IPS-20b (cell line): ENCODE data around the gene OR10AD1.
A peak's percentile ranks its signal among the peaks of the same experiment; 100 is the strongest.

Experiments used
- H3K27ac ChIP-seq: one replicate; pipeline ENCODE4 v1.5.1; 2013; ENCODE audit warnings: low read length
- H3K27me3 ChIP-seq: 2 replicates; pipeline ENCODE4 v1.6.1; 2013; ENCODE audit warnings: mild to moderate bottlenecking, low read length, inconsistent platforms; ENCODE audit not compliant: insufficient read depth
- H3K36me3 ChIP-seq: 2 replicates; pipeline ENCODE4 v1.6.1; 2013; ENCODE audit warnings: low read depth, mild to moderate bottlenecking, inconsistent platforms, low read length, moderate library complexity; ENCODE audit not compliant: insufficient read depth
- H3K4me1 ChIP-seq: 2 replicates; pipeline ENCODE4 v1.6.1; 2013; ENCODE audit warnings: mild to moderate bottlenecking, control low read depth, inconsistent platforms, low read length, moderate library complexity; ENCODE audit not compliant: insufficient read depth
- H3K4me3 ChIP-seq: 2 replicates; pipeline ENCODE4 v1.5.1; 2013; ENCODE audit warnings: mild to moderate bottlenecking, low read length, inconsistent platforms
- H3K9ac ChIP-seq: 2 replicates; pipeline ENCODE4 v1.6.1; 2013; ENCODE audit warnings: low read depth, mild to moderate bottlenecking, inconsistent platforms, low read length, moderate library complexity
- H3K9me3 ChIP-seq: 2 replicates; pipeline ENCODE4 v1.6.1; 2013; ENCODE audit warnings: mild to moderate bottlenecking, low read depth, low read length, inconsistent platforms; ENCODE audit not compliant: insufficient read depth

The OR10AD1 gene

GRCh38 chr12:48177982-48178381, 25.1 kb downstream of the OR10AD1 start:
- no peaks in the 10 kb centered on the region for H3K9me3 ChIP-seq
- H3K4me3 ChIP-seq, result no peak overlapping the region
- H3K27ac ChIP-seq, result no peak overlapping the region
- no peaks in the 10 kb centered on the region for H3K36me3 ChIP-seq
- H3K4me1 ChIP-seq, result peaks cover 15% of the 10 kb centered on the region; the same call in 1 of the 2 replicates
- H3K27me3 ChIP-seq, result peaks cover 46% of the 10 kb centered on the region
- no peak overlapping the region for H3K9ac ChIP-seq

- H3K4me1 ChIP-seq, result peaks cover 10% of the 10 kb centered on the region; the same call in 1 of the 2 replicates
- no peak overlapping the region; the same call in 1 of the 2 replicates for H3K9ac ChIP-seq
- H3K36me3 ChIP-seq, result no peaks in the 10 kb centered on the region
- H3K27ac ChIP-seq, result no peak overlapping the region
- no peaks in the 10 kb centered on the region for H3K9me3 ChIP-seq
- H3K27me3 ChIP-seq, result peaks cover 30% of the 10 kb centered on the region
- H3K4me3 ChIP-seq, result peak overlapping the region; percentile 48; the same call in 1 of the 2 replicates
Observed at GRCh38 chr12:48176417-48176751, 26.7 kb downstream of the OR10AD1 start.

GRCh38 chr12:48175613-48176416, 27.3 kb downstream of the OR10AD1 start:
- no peak overlapping the region for H3K27ac ChIP-seq
- peak overlapping the region; percentile 48 for H3K4me3 ChIP-seq
- peaks cover 10% of the 10 kb centered on the region; the same call in 1 of the 2 replicates for H3K4me1 ChIP-seq
- H3K9ac ChIP-seq, result peak overlapping the region; percentile 11; the same call in 1 of the 2 replicates
- no peaks in the 10 kb centered on the region for H3K36me3 ChIP-seq
- H3K27me3 ChIP-seq, result peaks cover 24% of the 10 kb centered on the region
- no peaks in the 10 kb centered on the region for H3K9me3 ChIP-seq

- no peaks in the 10 kb centered on the region; the same call in 1 of the 2 replicates for H3K27me3 ChIP-seq
- no peaks in the 10 kb centered on the region for H3K9me3 ChIP-seq
- no peaks in the 10 kb centered on the region for H3K36me3 ChIP-seq
- H3K4me3 ChIP-seq, result no peak overlapping the region
- no peak overlapping the region for H3K27ac ChIP-seq
- H3K4me1 ChIP-seq, result no peaks in the 10 kb centered on the region
- H3K9ac ChIP-seq, result no peak overlapping the region
Observed at GRCh38 chr12:48169011-48169410, 34.1 kb downstream of the OR10AD1 start.

- Histone ChIP-seq H3K4me3 (no peak overlapping the region), H3K27me3 (no peaks in the 10 kb centered on the region; the same call in 1 of the 2 replicates), H3K4me1 (no peaks in the 10 kb centered on the region), H3K36me3 (no peaks in the 10 kb centered on the region), H3K27ac (no peak overlapping the region), H3K9me3 (no peaks in the 10 kb centered on the region), H3K9ac (no peak overlapping the region)
Observed at GRCh38 chr12:48165089-48165981, 37.8 kb downstream of the OR10AD1 start.

GRCh38 chr12:48164451-48164850, 38.6 kb downstream of the OR10AD1 start:
- Histone ChIP-seq H3K4me3 (no peak overlapping the region), H3K9me3 (no peaks in the 10 kb centered on the region), H3K4me1 (no peaks in the 10 kb centered on the region), H3K27me3 (no peaks in the 10 kb centered on the region; the same call in 1 of the 2 replicates), H3K9ac (no peak overlapping the region), H3K36me3 (no peaks in the 10 kb centered on the region), H3K27ac (no peak overlapping the region)

- no peak overlapping the region for H3K4me3 ChIP-seq
- no peak overlapping the region for H3K9ac ChIP-seq
- no peaks in the 10 kb centered on the region for H3K4me1 ChIP-seq
- H3K9me3 ChIP-seq, result no peaks in the 10 kb centered on the region
- no peaks in the 10 kb centered on the region; the same call in 1 of the 2 replicates for H3K27me3 ChIP-seq
- H3K27ac ChIP-seq, result no peak overlapping the region
- no peaks in the 10 kb centered on the region for H3K36me3 ChIP-seq
Observed at GRCh38 chr12:48163150-48163747, 39.8 kb downstream of the OR10AD1 start.

GRCh38 chr12:48160807-48161206, 42.3 kb downstream of the OR10AD1 start:
- Histone ChIP-seq H3K4me1 (peaks cover 5% of the 10 kb centered on the region; the same call in 1 of the 2 replicates), H3K4me3 (no peak overlapping the region), H3K27me3 (no peaks in the 10 kb centered on the region; the same call in 1 of the 2 replicates), H3K27ac (no peak overlapping the region), H3K9me3 (no peaks in the 10 kb centered on the region), H3K9ac (no peak overlapping the region), H3K36me3 (no peaks in the 10 kb centered on the region)

GRCh38 chr12:48160046-48160445, 43.0 kb downstream of the OR10AD1 start:
- Histone ChIP-seq H3K9me3 (no peaks in the 10 kb centered on the region), H3K27me3 (no peaks in the 10 kb centered on the region; the same call in 1 of the 2 replicates), H3K27ac (no peak overlapping the region), H3K9ac (no peak overlapping the region), H3K4me1 (peaks cover 5% of the 10 kb centered on the region; the same call in 1 of the 2 replicates), H3K36me3 (no peaks in the 10 kb centered on the region), H3K4me3 (no peak overlapping the region)

- H3K4me1 ChIP-seq, result peaks cover 5% of the 10 kb centered on the region; the same call in 1 of the 2 replicates
- H3K27ac ChIP-seq, result peak overlapping the region; percentile 10
- no peaks in the 10 kb centered on the region for H3K9me3 ChIP-seq
- peak overlapping the region; percentile 68; the same call in 1 of the 2 replicates for H3K9ac ChIP-seq
- 0 out of 2 replicates have a peak, but pooled peaks cover 3% of the 10 kb centered on the region for H3K36me3 ChIP-seq
- no peaks in the 10 kb centered on the region; the same call in 1 of the 2 replicates for H3K27me3 ChIP-seq
- peak overlapping the region; percentile 91 for H3K4me3 ChIP-seq
Observed at GRCh38 chr12:48157889-48158370, 45.2 kb downstream of the OR10AD1 start.
